Effector CD4-positive, alpha-beta T cell (primary cell): ENCODE results near the gene KIAA0825.

ENCODE experiments used
- DNase-seq: peaks from one replicate; pipeline ENCODE4 v3.0.0-alpha.2; 2020
- total RNA-seq: gene quantifications from one replicate; lab custom pipeline; 2026; lab: John Stamatoyannopoulos, UW

KIAA0825 gene, protein sequence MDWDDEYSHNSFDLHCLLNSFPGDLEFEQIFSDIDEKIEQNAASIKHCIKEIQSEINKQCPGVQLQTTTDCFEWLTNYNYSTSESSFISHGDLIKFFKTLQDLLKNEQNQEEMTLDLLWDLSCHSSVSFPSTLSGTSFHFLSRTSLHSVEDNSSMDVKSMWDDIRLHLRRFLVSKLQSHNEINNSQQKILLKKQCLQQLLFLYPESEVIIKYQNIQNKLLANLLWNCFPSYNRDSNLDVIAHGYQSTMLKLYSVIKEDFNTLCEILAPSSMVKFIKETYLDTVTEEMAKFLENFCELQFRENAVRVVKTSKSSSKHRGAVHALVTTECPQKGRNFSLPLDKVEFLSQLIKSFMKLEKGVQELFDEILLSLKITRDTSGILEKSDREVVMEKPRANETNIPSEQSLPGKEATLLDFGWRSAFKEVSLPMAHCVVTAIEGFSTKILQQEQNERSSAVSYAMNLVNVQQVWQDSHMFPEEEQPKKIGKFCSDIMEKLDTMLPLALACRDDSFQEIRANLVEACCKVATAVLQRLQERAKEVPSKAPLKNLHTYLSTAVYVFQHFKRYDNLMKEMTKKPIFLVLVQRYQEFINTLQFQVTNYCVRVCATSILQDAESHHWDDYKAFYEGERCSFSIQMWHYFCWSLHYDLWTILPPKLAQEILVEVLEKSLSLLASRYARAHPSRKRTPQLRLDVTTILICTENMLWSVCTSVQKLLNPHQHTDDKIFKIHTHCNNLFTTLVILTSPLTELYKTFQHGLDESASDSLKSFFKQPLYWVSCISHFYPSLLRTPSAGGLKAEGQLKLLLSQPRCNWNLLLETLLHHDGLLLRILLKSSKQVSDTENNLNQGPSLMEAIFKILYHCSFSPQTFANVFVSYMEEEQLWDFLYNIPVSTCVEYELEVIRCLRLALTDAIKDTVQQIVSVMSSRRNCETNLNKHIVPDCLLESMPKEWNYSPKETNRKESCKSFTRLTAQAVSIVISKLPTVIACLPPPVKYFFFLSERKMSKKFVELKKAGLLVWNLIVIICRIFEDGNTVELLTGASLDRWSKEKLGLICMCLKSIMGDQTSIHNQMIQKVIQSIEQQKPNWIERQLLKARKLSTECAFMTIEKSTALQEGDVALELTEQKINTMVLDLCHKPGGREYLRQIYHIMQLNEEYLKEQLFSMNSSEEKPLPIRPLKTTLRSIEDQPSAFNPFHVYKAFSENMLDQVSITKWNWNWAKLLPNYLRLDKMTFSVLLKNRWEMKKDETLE (N-terminal part only)
- 8.4 reads per million, percentile 28 among the genes with 10 or more reads in this experiment for total RNA-seq

- DNase-seq: peak; percentile 83
Measured at GRCh38 chr5:94618493-94619328, at the start of gene KIAA0825, which contains the start of gene SLF1. TSS of gene KIAA0825 (minus strand) at chr5:94618604. CDS start at chr5:94537126, 81,478 bp downstream. TSS of gene SLF1 (plus strand) at chr5:94618669. CDS start at chr5:94628811, 10,142 bp downstream.

DNA sequence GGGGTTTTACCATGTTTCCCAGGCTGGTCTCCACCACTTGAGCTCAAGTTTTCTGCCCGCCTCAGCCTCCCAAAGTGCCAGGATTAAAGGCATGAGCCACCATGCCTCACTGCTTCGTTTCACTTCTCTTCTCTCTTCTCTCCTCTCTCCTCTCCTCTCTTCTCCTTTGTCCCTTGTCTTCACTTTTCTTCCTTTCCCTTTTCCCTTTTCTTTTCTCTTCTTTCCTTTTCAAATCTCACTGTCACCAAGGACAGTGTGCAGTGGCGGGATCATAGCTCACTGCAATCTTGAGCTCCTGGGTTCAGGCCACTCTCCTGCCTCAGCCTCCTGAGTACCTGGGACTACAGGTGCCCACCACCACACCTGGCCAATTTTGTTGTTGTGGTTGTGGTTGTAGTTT, 49.5 kb upstream of the KIAA0825 start:
- DNase-seq: no peak

DNA sequence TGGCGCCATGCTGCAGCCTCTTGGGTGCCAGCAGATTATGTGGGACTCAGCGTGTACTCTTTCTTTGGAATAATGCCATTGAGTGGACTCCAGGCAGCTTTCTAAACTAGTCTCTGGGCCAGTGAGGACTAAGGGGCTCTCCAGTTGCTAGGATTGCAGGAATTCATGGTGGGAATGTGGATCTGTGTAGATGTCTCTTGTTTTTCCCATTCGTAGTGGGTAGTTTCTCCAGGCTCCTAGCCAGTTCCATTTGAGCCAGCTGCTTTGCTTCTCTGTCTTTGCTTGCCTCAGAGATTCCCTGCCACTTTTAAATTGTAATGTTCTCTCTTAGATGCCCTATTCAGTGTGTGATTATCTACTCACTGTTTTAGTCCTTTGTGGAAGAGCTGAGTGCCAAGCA, 42.7 kb upstream of the KIAA0825 start:
- no peak for DNase-seq

- no peak for DNase-seq
Measured at GRCh38 chr5:94660506-94660905, 42.1 kb upstream of the KIAA0825 start.

GRCh38 chr5:94658272-94658671, 39.9 kb upstream of the KIAA0825 start:
- no peak for DNase-seq

GRCh38 chr5:94649874-94650273, 31.5 kb upstream of the KIAA0825 start:
- no peak for DNase-seq

- DNase-seq: no peak
Measured at GRCh38 chr5:94646758-94647157, 28.4 kb upstream of the KIAA0825 start.

DNA sequence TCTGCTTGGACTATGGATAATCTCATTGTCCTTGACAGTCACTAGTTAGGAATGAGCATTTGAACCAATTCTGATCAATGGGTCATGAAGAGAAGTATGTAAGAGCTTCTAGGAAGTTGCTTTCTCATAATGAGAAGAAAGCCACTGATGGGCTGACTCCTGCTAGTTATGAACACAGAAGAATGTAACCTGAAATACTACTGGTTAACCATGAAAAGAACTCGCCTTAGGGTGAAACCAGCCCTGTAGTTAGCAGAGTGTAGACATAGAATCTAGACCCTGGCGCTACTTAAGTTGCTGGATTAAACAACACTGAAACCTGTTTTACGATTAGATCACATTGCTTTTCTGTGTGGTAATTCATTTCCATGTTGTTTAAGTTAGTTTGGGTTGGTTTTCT, 26.6 kb upstream of the KIAA0825 start:
- DNase-seq: no peak

GRCh38 chr5:94640176-94640575, 21.8 kb upstream of the KIAA0825 start:
- DNase-seq: no peak

DNA sequence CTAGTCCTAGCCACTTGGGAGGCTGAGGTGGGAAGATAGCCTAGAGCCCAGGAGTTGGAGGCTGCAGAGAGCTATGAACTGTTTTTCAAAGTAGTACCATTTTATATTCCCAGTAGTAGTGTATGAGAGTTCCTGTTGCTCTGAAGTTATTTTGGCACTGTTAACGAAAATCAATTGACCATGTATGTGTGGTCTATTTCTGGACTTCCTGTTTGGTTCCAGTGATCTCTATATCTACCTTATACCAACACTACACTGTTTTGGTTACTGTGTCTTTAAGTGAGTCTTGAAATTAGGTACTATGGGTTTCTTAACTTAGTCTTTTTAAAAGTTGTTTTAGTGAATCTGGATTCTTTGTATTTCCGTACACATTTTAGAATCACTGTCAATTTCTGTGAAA, 13.6 kb upstream of the KIAA0825 start:
- no peak for DNase-seq

DNA sequence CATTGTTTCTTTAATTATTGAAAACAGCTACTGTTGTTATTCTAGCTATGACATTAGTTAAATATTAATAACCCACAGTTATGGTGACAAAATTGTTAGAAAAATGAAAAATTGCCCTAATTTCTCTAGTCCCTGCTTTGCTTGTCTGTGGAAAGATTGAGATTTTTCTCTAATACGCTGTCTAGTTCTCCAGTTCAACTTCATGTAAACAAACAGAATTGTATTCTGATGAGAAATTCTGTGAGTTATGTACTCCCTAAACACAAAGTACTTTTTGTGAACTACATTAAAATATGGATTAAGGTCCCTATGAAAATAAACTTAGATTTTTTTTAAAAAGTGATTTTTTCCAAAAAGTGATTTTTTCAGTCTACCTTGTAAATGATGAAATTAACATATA, 8.8 kb upstream of the KIAA0825 start:
- no peak for DNase-seq

DNA sequence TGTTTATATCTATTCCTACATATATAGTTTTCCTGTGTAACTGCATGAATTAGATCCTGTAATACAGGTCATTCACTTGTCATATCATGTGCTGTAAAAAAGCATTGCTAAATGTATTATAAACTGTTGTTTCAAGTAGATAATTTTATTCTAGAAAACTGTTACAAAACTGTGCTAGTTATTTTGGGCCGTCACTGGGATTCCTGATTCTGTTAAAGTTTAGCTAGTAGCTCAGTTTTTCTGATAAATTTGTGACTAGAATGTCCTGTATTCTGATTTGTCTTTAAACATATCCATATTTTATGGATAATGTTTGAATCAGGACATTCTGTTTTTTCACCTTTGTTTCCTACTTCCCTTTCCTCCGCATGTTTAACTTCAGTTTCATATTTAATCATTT, 5.5 kb upstream of the KIAA0825 start:
- no peak for DNase-seq

GRCh38 chr5:94623011-94623410, 4.6 kb upstream of the KIAA0825 start:
- no peak for DNase-seq

- no peak for DNase-seq
Measured at GRCh38 chr5:94621763-94622162, 3.4 kb upstream of the KIAA0825 start.

DNA sequence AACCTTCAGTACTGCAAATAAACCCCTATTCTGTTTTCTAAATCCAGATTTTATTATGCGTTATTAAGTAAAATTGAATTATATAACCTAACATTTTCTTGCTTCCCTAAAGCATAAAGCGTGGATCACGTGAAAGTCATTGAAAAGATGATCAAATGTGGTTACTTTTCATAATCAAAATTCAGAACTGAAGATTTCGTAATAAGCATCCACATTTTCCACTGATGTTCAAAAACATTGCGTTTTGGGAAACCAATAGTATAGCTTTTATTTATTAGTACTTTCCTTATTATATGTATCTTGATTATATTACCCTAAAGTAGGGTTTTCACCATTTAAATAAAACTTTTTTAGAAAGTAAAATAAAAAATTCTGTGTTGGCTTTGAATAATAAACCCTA, 1.9 kb upstream of the KIAA0825 start:
- DNase-seq: no peak

GRCh38 chr5:94618029-94618492, 343 bp downstream of the KIAA0825 start:
- peak; percentile 24 for DNase-seq

GRCh38 chr5:94615862-94616261, 2.5 kb downstream of the KIAA0825 start:
- no peak for DNase-seq

- no peak for DNase-seq
Measured at GRCh38 chr5:94614156-94614805, 4.1 kb downstream of the KIAA0825 start.

- no peak for DNase-seq
Measured at GRCh38 chr5:94613583-94613982, 4.8 kb downstream of the KIAA0825 start.

DNA sequence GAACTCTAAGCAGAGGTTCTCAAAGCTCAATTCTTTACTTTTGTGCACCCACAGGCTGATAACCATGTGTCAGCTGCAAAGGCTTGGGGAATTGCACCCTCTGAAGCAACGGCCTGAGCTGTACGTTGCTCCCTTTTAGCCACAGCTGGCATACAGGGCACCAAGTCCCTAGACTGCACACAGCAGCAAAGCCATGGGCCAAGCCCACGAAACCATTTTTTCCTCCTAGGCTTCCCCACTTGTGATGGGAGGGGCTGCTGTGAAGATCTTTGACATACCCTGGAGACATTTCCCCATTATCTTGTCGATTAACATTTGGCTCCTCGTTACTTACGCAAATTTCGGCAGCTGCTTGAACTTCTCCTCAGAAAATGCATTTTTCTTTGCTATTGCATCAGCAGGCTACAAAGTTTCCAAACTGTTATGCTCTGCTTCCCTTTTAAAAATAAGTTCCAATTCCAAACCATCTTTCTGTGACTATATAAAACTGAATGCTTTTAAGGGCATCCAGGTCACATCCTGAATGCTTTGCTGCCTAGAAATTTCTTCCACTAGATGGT, 23.0 kb downstream of the KIAA0825 start:
- no peak for DNase-seq
